ENCODE data around the gene ADGRB2.

The ADGRB2 gene

GRCh38 chr1:31790140-31790539 lies 26.0 kb upstream of the ADGRB2 start:
- Histone ChIP-seq H3K4me2 (ENCODE audit: low read length) (no peak overlapping the region), H3K4me3 (ENCODE audit: low read depth, low read length) (no peak overlapping the region), H3K36me3 (ENCODE audit: control insufficient read depth, insufficient read depth, low read length) (no peaks in the 10 kb centered on the region), H2AFZ (no peak overlapping the region), H3K4me1 (no peaks in the 10 kb centered on the region), H3K79me2 (no peaks in the 10 kb centered on the region), H3K9me3 (ENCODE audit: control insufficient read depth, low read length) (no peaks in the 10 kb centered on the region), H3K27ac (no peak overlapping the region), H3K27me3 (ENCODE audit: control insufficient read depth, insufficient read depth, low read length) (no peaks in the 10 kb centered on the region), H3K9ac (no peak overlapping the region)
- TF ChIP-seq CTCF (IDR thresholded peaks at IDR 0.05): no peak

- Histone ChIP-seq H3K9ac (no peak overlapping the region), H3K36me3 (ENCODE audit: control insufficient read depth, insufficient read depth, low read length) (no peaks in the 10 kb centered on the region), H3K4me1 (no peaks in the 10 kb centered on the region), H3K79me2 (no peaks in the 10 kb centered on the region), H3K27ac (no peak overlapping the region), H3K27me3 (ENCODE audit: control insufficient read depth, insufficient read depth, low read length) (no peaks in the 10 kb centered on the region), H2AFZ (peak overlapping the region; percentile 90), H3K9me3 (ENCODE audit: control insufficient read depth, low read length) (no peaks in the 10 kb centered on the region), H3K4me3 (ENCODE audit: low read depth, low read length) (peak overlapping the region; percentile 84), H3K4me2 (ENCODE audit: low read length) (peak overlapping the region; percentile 97)
- peak; percentile 82 for TF ChIP-seq CTCF (IDR thresholded peaks at IDR 0.05)
These were observed 25.3 kb upstream of the ADGRB2 start for GRCh38 chr1:31789259-31790065.

GRCh38 chr1:31788825-31789256 lies 24.7 kb upstream of the ADGRB2 start:
- Histone ChIP-seq H3K36me3 (ENCODE audit: control insufficient read depth, insufficient read depth, low read length) (no peaks in the 10 kb centered on the region), H2AFZ (peak overlapping the region; percentile 90), H3K9me3 (ENCODE audit: control insufficient read depth, low read length) (no peaks in the 10 kb centered on the region), H3K4me3 (ENCODE audit: low read depth, low read length) (peak overlapping the region; percentile 84), H3K27me3 (ENCODE audit: control insufficient read depth, insufficient read depth, low read length) (no peaks in the 10 kb centered on the region), H3K9ac (no peak overlapping the region), H3K79me2 (no peaks in the 10 kb centered on the region), H3K27ac (peak overlapping the region; percentile 76), H3K4me1 (no peaks in the 10 kb centered on the region), H3K4me2 (ENCODE audit: low read length) (peak overlapping the region; percentile 97)
- TF ChIP-seq CTCF (IDR thresholded peaks at IDR 0.05): no peak

- Histone ChIP-seq H3K9ac (no peak overlapping the region), H3K9me3 (ENCODE audit: control insufficient read depth, low read length) (no peaks in the 10 kb centered on the region), H3K27me3 (ENCODE audit: control insufficient read depth, insufficient read depth, low read length) (no peaks in the 10 kb centered on the region), H3K79me2 (no peaks in the 10 kb centered on the region), H3K4me1 (no peaks in the 10 kb centered on the region), H3K4me2 (ENCODE audit: low read length) (peak overlapping the region; percentile 97), H2AFZ (peak overlapping the region; percentile 90), H3K4me3 (ENCODE audit: low read depth, low read length) (peak overlapping the region; percentile 84), H3K36me3 (ENCODE audit: control insufficient read depth, insufficient read depth, low read length) (no peaks in the 10 kb centered on the region), H3K27ac (peak overlapping the region; percentile 76)
- TF ChIP-seq CTCF (IDR thresholded peaks at IDR 0.05): no peak
These were observed 24.1 kb upstream of the ADGRB2 start for GRCh38 chr1:31788138-31788824.

Measured in parathyroid adenoma (tissue), 2 donors.